ENCODE results near the gene CTBP2. TPM values are rescaled to one million over a fixed set of nuclear protein-coding genes. Genes with fewer than 3 reads are reported as not detected.

CTBP2 gene
- total and polyA plus RNA-seq, 2 donors from 2014 or later, result 33.1 to 111 TPM

GRCh38 chr10:125125951-125126735 is 34.2 kb downstream of the CTBP2 start:
- TF ChIP-seq CTCF (IDR thresholded peaks at IDR 0.05; ENCODE audit: borderline replicate concordance, extremely low read depth, insufficient read depth), result no peak
- Histone ChIP-seq H3K9ac (ENCODE audit: low read length in 3 of 3) (no peak overlapping the region), H3K9me3 (ENCODE audit: control insufficient read depth in 2 of 3, insufficient read depth in 1 of 3, low read length in 3 of 3) (no peaks in the 10 kb centered on the region), H3K27me3 (ENCODE audit: control insufficient read depth, insufficient read depth, low read length) (no peaks in the 10 kb centered on the region), H3K4me3 (ENCODE audit: low read length in 3 of 3) (no peak overlapping the region), H3K36me3 (ENCODE audit: control insufficient read depth in 2 of 3, insufficient read depth in 3 of 3, low read length in 3 of 3) (peaks cover 0 to 4% (median 0%) of the 10 kb centered on the region in 3 donors), H3K4me1 (ENCODE audit: control insufficient read depth in 2 of 3, insufficient read depth in 2 of 3, low read depth in 1 of 3, low read length in 3 of 3) (peaks cover 0 to 45% (median 41%) of the 10 kb centered on the region in 3 donors), H3K27ac (ENCODE audit: low read depth in 2 of 2, low read length in 2 of 2) (peak overlapping the region in 1 of 2 donors; percentile 61)
- DNase-seq, result no peak
- no peak for FAIRE-seq
- intact Hi-C loops (cut with DNase I), result no loop called here

GRCh38 chr10:125124907-125125306 is 35.5 kb downstream of the CTBP2 start:
- DNase-seq (no peak), FAIRE-seq (no peak)
- no peak overlapping the region for H3K4me3 ChIP-seq (ENCODE audit: low read length in 3 of 3)
- peaks cover 0 to 57% (median 53%) of the 10 kb centered on the region in 3 donors for H3K4me1 ChIP-seq (ENCODE audit: control insufficient read depth in 2 of 3, insufficient read depth in 2 of 3, low read depth in 1 of 3, low read length in 3 of 3)
- TF ChIP-seq CTCF (IDR thresholded peaks at IDR 0.05; ENCODE audit: borderline replicate concordance, extremely low read depth, insufficient read depth), result no peak
- H3K27ac ChIP-seq (ENCODE audit: low read depth in 2 of 2, low read length in 2 of 2), result peak overlapping the region; percentile 13 to 33
- no peak overlapping the region for H3K9ac ChIP-seq (ENCODE audit: low read length in 3 of 3)
- intact Hi-C loops (cut with DNase I), result no loop called here
- H3K36me3 ChIP-seq (ENCODE audit: control insufficient read depth in 2 of 3, insufficient read depth in 3 of 3, low read length in 3 of 3), result peaks cover 0 to 4% (median 0%) of the 10 kb centered on the region in 3 donors
- H3K27me3 ChIP-seq (ENCODE audit: control insufficient read depth, insufficient read depth, low read length), result no peaks in the 10 kb centered on the region
- no peaks in the 10 kb centered on the region for H3K9me3 ChIP-seq (ENCODE audit: control insufficient read depth in 2 of 3, insufficient read depth in 1 of 3, low read length in 3 of 3)

- Histone ChIP-seq H3K4me1 (ENCODE audit: control insufficient read depth in 2 of 3, insufficient read depth in 2 of 3, low read depth in 1 of 3, low read length in 3 of 3) (peaks cover 0 to 53% (median 53%) of the 10 kb centered on the region in 3 donors), H3K9me3 (ENCODE audit: control insufficient read depth in 2 of 3, insufficient read depth in 1 of 3, low read length in 3 of 3) (no peaks in the 10 kb centered on the region), H3K36me3 (ENCODE audit: control insufficient read depth in 2 of 3, insufficient read depth in 3 of 3, low read length in 3 of 3) (peaks cover 0 to 4% (median 0%) of the 10 kb centered on the region in 3 donors), H3K4me3 (ENCODE audit: low read length in 3 of 3) (no peak overlapping the region), H3K9ac (ENCODE audit: low read length in 3 of 3) (peak overlapping the region in 1 of 3 donors; percentile 81), H3K27me3 (ENCODE audit: control insufficient read depth, insufficient read depth, low read length) (no peaks in the 10 kb centered on the region), H3K27ac (ENCODE audit: low read depth in 2 of 2, low read length in 2 of 2) (peak overlapping the region; percentile 92 to 98)
- TF ChIP-seq CTCF (IDR thresholded peaks at IDR 0.05; ENCODE audit: borderline replicate concordance, extremely low read depth, insufficient read depth), result no peak
- DNase-seq (no peak), FAIRE-seq (no peak)
- intact Hi-C loops (cut with DNase I), result no loop called here
Measured at GRCh38 chr10:125124115-125124487, 36.3 kb downstream of the CTBP2 start.

Data from kidney (tissue), 14 donors.